ENCODE data around the gene OSBPL8.

- TF ChIP-seq EP300 (IDR thresholded peaks at IDR 0.05; ENCODE audit: low read depth) (no peak), CTCF (IDR thresholded peaks at IDR 0.05) (no peak)
These were observed 203.5 kb downstream of the OSBPL8 start for GRCh38 chr12:76356071-76356470.

Data from transverse colon (tissue), 3 donors.